Cerebellar nuclear complex (tissue), 1 donor: ENCODE results near the gene ERICH4.
"Not testable (repeated sequence)": the region's sequence is repeated elsewhere in the genome, so short reads cannot be mapped to it uniquely, and the experiment has no call there.

Experiments used
- DNase-seq, 2 experiments: peaks; one replicate each; lab custom pipeline; 2025; lab: John Stamatoyannopoulos, UW

The ERICH4 gene

DNA sequence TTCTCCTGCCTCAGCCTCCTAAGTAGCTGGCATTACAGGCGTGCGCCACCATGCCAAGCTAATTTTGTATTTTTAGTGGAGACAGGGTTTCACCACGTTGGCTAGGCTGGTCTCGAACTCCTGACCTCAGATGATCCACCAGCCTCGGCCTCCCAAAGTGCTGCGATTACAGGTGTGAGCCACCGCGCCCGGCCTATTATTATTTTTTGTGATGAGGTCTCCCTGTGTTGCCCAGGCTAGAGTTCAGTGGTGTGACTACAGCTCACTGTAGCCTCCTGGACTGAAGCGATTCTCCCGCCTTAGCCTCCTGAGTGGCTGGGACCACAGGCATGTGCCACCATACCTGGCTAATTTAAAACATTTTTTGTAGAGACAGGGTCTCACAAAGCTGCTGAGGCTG lies 7.6 kb upstream of the ERICH4 start:
- not testable (repeated sequence) for DNase-seq

DNA sequence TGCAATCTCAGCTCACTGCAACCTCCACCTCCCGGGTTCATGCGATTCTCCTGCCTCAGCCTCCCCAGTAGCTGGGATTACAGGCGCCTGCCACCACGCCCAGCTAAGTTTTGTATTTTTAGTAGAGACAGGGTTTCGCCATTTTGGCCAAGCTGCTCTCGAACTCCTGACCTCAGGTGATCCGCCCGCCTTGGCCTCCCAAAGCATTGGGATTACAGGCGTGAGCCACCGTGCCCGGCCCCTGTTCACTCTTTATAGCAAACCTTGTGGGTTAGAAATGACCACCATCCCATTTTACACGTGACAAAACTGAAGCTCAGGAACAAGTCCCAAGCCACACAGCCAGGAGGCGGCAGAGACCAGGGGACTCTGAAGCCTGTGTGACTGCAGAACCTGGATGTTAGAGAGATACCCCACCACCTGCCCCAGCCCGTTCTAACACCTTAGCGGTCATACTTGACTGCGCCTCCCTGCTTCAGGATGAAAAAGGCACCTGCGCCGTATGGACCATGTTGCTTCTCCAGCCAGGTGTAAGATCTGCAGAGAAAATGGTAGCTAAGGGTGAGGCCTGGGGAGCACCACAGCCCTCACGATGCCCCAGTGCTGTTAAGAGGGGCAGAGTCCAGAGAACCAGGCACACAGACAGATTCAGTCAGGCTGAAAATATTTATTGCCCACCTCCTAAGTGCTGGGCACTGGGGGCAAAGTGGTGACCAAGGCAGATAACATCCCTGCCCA lies 6.9 kb upstream of the ERICH4 start:
- DNase-seq: no peak

DNA sequence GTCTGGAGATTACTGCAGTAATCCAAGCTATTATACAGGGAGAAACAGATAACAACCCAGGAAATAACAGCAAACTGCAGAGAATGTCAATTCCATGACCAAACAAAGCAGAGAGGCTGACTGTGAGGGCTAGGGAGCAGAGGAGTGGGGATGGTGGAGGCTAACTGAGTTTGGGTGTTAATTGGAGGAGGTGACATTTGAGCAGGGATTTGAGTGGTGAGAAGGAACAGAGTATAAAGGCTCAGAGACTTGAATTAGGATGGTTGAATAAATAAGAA lies 6.3 kb upstream of the ERICH4 start:
- no peak for DNase-seq

DNA sequence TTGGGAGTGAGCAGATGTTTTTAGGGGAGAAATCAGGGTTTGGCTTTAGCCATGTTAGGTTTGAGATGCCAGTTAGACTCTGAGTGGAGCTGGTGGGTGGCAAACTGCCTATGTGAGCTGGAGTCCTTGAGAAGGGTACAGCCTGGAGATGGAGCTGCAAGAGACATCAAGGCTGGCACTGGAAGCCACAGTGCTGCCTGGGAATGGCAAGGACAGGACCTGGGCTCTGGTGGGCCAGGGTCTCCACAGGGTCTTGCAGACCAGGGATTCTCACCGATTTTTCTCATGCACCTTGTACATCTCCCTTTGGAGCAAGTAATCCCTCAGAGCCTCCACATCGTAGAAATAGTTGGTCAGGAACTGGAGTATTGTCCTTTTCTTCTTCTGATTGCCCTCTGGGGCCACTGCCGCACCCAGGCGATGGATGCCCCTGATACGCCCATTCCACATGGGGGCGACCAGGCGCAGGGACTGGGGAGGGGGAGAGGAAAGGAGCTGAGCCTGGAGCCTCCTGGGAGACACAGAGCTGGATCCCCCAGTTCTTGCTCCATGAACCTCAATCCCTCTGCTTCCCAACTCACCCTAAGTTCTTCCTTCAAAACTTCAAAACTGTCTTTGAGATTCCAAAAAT lies 4.9 kb upstream of the ERICH4 start:
- DNase-seq: no peak

DNA sequence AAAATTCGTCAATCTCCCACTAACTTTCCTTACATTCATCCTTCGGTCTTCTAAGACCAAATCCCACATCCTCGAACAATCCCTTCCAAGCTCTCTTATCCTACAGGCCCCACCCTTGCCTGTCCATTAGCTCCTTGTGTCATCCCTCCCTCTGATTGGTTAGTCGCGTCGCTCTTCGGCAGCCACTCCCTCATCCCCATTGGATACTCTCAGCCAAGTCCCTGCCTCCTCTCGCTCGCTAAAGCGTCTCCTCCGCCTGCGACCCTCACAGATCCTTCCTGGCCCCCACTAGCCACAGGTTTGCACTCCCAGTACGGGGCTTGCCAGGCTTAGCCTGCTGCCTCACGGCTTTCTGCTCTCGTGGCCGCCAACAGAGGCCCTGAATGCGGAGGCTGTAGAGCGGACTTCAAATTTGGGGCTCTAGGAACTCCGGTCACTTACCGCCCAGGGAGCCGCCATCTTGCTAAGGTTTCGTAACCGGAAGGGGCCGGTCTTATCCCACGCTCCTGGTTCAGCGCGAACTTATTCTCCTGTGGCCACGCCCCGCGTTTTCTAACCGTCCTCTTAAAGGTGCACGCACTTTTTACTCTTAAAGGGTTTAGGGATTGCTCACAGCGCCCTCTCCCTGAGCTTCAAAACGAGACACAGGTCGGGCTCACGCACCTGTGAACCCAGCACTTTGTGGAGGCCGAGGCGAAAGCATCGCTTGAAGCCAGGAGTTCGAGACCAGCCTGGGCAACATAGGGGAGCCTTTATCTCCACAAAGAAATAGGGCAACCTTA lies 3.3 kb upstream of the ERICH4 start, which contains the start of gene DMAC2:
Gene DMAC2, minus strand, starts transcription at position 472 of the 782 bp plus-strand sequence. Its CDS starts 13 bp downstream, at position 459.
- DNase-seq: peak; percentile 82 to 95

DNA sequence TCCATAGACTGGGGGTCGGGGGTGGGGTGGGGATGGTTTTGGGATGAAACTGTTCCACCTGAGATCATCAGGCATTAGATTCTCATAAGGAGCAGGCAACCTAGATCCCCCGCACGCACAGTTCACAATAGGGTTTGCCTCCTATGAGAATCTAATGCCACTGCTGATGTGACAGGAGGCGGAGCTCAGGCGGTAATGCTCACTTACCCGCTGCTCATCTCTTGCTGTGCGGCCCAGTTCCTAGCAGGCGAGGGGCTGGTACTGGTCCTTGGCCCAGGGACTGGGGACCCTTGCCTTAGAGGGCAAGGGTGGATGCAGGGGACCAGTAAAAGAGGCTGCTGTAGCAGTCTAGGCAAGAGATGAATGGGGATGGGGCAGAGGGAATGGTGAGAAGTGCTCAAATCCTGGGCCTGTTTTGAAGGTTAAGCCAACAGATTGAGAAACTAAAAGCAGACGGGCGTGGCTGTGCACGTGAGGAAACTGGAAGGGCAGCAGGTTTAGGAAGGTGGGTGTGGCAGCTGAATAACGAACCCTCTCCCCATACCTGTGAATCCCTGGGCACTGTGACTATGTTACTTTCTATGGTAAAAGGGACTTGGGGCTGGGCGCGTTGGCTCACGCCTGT lies 1.5 kb upstream of the ERICH4 start:
- no peak for DNase-seq

DNA sequence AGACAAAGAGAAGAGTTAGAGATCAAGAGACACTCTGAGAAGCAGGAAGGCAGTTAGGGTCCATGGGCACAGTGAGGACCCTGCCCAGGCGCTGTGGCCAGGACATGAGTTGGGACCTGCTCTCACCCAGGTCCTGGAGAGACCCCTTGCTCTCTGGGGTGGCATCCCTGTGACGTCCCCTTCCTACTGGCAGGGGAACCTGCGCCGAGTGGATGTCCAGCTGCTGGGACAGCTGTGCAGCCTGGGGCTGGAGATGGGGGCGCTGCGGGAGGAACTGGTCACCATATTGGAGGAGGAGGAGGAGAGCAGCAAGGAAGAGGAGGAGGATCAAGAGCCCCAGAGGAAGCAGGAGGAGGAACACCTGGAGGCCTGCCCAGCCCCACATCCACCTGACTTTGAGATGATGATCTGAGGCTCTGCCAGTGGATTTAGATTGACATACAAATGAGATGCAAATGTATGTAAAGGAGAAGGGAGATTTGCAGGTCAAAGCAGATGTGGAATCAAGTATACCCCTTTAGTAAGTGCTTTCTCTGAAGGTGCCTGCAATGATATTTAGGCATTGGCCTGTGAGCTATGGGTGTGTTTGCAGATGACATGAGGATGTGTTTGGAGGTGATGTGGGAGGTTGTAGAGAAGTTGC lies 978 bp downstream of the ERICH4 start:
- no peak for DNase-seq

DNA sequence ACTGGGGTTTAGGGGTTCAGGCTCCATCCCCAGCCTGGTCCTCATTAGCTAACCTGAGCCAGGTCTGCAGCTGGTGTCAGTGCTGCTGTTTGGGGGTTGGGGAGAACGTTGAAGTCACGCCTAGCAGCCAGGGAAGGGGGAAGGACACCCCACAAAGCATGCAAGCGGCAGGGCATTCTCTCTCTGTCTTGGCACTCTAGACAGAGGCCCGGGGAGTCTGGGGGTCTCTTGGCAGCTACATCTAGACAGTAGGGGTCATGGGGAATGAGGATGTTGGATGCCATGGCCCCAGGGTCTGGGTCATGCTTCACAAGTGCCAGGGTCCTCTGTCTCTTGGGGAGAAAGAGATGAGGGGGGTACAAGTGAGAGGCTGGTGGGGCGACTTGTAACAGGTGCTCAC lies 2.6 kb downstream of the ERICH4 start:
- no peak for DNase-seq

DNA sequence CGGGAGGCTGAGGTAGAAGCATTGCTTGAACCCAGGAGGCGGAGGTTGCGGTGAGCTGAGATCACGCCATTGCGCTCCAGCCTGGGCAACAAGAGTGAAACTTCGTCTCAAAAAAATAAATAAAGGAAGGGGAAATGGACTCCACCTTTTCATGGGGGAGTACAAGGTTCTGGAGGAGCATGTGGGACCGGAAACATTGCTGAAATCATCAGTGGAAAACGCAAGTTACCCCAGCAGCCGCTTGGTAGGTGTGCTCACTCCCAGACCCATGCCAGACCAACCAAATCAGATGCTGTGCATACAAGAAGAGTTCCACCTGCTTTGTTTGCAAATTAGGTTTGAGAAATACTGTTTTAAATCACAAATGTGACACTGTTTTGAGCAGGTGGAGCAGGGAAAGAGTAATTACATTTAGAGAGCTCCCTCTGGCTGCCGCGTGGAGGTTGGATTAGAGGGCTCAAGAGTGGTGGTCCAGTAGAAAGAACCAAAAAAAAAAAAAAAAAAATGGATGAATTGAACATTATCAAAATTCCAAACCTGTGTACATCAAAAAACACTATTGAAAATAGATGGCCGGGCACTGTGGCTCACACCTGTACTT lies 4.9 kb downstream of the ERICH4 start:
- DNase-seq: no peak

DNA sequence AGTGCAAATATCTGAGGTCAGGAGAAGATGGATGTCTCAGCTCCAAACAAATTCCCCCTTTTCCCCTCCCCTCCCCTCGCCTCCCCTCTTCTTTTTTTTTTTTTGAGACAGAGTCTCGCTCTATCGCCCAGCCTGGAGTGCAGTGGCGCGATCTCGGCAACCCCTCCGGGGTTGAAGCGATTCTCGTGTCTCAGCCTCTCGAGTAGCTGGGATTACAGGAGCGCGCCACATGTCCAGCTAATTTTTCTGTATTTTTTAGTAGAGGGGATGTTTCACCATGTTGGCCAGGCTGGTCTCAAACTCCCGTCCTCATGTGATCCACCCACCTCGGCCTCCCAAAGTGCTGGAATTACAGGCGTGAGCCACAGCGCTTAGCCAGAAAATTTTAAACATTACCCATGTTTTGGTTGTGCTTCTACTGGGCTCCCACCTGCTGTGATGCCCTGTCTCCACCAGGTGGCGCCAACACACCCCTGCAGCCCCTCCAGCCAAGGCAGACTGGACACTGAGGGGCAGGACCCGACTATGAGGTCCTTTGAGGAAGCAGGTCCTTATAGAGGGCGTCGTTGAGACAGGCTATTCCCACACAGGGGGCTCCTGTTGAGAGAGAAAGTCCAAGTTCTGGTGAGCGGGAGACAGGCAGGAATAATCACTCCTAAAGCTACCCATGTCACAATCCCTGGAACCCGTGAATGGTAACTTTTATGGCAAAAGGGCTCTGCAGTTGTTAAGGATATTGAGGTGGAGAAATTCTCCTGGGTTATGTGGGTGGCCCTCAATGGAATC lies 6.3 kb downstream of the ERICH4 start:
- DNase-seq: peak in 1 of 2 experiments; percentile 53

DNA sequence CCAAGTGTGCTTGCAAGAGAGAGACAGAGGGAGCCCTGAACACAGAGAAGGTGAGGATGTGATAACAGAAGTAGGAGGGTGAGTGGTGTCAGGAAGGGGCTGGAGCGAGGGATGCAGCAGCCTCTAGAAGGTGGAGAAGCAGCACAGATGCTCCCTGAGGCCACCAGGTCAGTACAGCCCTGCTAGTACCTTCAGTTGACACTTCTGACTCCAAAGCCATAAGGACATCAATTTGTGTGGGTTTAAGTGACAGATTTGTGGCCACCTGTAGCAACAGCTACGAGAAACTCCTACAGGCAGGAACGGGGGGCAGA lies 6.9 kb downstream of the ERICH4 start:
- DNase-seq: no peak

DNA sequence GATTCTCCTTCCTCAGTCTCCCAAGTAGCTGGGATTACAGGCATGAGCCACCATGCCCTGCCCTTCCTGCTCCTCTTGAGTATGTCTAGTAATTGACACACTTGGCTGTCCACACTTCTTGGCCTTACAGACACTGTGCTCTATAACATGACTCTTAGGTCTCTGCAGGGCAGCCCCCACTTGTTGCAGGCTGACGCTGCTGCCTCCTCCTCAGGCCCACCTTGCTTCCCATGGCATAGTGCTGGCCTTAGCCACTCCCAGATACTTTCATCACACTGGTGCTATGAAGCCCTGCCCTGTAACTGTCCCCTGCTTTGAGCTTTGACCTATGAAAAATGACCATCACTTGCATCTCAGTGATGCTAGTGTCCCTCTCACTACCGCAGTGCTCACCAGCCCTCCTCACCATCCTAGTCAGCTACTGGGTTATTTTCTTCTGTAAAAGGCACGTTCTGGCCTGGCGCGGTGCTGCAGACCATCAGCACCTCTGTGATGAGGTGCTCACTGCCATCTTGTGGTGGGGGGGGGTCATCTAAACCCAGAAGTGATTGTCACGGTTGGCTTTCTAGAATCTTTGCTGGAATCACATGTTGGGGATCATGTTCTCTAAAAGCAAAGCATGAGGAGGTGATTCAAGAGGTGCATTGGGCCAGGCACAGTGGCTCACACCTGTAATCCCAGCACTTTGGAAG lies 9.8 kb downstream of the ERICH4 start:
- DNase-seq: no peak

DNA sequence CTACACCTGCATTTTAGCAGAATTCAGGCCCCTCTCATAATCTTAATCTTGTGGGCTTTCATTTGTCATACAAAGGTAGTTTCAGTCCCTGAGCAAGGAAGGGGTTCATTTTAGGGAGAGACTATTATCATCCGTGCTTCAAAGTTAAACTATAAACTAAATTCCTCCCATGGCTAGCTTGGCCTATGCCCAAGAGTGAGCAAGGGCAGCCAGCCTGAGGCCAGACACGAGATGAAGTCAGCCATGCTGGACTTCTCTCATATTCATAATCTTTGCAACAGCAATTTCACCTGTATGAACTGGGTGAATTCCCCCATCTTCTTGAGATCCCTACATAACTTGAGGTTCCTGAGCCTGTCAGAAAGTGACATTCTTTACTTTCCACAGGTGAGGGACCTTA lies 13.0 kb downstream of the ERICH4 start:
- DNase-seq: no peak

DNA sequence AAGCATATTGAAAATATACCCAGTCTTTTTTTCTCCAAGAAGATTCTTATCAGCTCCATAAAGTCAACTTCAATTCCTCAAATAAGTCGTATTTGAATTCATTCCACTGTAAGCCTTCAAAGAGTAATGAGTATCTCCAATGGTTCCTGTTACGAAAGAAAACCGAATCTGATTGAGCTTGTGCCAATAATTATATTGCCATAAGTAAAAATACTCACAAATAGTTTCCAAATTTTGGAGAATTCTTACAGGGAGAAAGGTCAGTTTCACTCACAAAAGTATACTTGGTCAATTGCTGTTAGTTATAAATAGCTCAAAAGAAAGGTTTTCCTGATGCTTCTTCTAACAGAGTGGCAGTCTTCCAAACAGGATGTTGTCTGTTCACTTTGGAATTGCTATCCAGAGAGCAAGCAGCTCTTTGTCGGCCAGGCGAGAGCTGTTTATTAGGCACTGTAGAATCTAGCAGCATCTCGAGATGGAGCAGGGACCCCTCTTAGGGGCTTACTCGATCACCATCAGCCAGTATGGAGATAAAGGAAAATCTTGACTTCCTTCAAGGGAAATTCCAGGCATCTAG lies 13.5 kb downstream of the ERICH4 start:
- DNase-seq: no peak

DNA sequence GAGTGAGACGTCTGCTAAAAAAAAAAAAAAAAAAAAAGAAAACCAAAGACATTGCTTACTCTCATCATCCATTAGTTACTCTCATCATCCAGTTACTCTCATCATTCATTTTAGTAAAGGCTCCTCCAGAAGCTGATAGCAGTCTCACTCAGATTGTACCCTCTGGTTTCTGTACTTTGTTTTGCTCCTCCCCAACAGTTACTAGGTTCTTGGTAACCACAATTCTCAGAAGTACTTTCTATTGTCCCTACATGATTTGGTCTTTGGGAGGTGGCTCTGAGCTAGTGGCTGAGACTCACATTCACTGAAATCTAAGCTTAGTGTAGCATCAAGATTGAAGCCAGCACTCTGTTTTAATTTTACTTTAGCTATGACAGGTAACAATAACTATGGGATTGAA lies 14.3 kb downstream of the ERICH4 start:
- no peak for DNase-seq

DNA sequence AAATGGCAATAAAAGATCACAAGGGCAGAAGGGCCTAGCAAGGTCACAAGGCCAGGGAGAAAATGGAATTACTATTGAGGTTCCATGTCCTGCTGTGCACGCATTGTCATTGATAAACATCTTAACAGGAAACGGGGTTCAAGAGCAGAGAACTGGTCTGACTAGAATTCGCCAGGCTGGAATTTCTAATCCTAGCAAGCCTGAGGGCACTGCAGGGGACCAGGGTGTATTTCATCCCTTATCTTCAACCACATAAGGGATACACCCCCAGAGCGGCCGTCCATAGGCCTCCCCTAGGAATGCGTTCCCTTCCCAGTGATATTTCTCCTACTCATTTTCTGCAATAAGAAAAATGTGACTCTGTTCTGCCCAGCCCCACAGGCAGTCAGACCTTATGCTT lies 19.5 kb downstream of the ERICH4 start:
- DNase-seq: no peak

DNA sequence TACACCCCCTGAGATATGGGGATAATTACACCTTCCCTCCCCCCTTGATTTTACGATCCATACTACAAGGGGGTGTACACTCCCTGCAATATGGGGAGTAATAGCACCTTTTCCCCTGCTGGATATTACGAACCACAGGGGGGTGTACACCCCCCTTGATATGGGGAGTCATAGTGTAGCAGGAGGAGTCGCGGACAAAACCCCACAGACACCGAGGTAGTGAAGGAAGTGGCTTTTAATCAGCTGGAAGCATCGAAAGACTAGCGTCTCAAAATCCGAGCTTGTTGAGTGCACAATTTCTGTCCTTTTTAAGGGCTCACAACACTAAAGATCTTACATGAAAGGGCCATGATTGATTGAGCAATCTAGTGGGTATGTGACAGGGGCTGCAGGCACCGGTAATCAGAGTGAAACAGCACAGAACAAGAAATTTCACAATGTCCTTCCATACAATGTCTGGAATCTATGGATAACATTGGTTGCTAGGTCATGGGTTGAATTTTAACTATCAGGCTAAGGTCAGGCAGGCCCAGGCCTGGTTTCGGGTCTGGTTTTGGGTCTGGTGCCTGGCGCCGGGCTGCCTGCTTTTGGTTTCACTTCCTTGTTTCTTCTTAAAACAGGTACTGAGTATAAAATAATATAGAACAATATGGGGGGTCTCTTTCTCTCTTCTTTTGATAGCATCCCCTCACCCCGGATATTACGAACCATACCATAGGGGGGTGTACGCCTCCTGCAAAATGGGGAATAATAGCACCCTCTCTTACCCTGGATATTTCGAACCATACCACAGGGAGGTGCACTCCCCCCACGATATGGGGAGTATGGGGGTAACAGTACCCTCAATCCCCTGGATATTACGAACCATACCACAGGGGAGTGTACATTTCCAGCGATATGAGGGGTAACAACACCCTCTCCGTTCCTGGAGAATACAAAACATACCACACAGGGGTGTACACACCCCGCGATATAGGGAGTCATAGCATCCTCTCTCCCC lies 20.6 kb downstream of the ERICH4 start:
- not testable (repeated sequence) for DNase-seq

DNA sequence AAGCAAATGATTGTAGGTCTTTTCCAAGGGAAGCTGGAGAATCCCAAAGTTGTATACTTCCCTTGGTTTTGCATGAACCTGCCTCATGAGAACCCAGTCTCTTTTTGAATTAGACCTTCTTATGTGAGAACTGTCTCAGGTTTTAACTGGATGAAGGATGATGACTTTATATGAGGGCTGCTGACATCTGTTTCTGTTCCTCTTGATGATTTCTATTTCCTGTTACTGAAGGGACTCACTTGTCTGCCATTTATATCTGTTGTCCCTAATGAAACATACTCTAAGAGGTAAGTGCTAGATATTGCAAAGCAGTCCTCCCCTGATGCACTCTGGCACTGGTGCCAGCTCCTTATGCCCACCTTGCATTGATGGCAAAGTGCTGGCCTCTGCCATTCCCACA lies 33.6 kb downstream of the ERICH4 start:
- DNase-seq: no peak

DNA sequence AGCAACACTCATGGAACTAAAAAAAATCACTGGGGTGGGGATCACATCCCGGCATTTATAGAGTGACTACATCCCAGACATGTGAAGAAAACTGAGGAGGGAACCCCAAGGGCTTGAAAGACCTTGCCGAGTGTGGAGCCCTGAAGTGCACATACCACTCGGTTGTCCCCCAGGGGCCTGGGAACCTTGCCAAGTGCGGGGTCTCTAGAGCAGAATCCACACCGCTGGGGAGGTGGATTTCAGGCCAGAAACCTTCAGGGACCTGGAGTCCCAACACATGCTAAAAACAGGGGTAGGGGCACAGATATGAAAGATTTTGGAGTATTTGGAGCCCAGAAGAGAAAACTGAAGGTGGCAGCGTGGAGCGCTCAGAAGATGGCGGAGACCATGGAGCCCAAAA lies 35.2 kb downstream of the ERICH4 start:
- DNase-seq: no peak
